NOMO-1 (cell line): Measurements from ENCODE around the gene PCK1.

Experiments used
- DNase-seq, 2 experiments: peaks; one replicate each; lab custom pipeline; 2025; ENCODE audit not compliant: unreplicated experiment in 2 of 2; lab: John Stamatoyannopoulos, UW

Gene PCK1

DNA sequence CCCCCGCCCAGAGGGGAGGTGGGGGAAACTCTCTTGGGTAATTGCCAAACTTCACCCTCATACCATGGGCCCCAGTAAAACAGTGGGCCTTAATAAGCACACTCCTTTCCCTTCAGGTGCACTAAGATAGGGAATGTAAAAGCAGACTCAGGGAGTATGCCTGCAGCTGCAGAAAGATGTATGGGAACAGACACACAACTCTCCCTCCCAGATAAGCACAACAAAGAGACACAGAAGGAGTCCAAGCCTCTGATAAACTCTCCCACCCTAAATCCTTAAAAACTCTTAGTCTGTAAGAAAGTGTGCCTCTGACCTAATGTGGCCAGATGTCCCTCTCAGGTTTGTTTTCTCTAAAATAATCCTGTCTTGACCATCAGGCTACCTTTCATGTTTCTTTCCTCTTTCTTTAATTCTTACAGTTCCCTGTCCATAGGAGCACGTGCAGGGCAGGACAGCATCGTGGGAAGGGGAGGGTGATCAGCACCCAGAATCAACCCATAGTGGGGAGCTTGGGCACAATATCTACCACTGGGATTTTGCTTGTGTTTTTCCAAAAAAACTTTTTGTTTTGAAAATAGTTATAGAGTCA, 24.7 kb upstream of the PCK1 start:
- DNase-seq, result no peak

DNA sequence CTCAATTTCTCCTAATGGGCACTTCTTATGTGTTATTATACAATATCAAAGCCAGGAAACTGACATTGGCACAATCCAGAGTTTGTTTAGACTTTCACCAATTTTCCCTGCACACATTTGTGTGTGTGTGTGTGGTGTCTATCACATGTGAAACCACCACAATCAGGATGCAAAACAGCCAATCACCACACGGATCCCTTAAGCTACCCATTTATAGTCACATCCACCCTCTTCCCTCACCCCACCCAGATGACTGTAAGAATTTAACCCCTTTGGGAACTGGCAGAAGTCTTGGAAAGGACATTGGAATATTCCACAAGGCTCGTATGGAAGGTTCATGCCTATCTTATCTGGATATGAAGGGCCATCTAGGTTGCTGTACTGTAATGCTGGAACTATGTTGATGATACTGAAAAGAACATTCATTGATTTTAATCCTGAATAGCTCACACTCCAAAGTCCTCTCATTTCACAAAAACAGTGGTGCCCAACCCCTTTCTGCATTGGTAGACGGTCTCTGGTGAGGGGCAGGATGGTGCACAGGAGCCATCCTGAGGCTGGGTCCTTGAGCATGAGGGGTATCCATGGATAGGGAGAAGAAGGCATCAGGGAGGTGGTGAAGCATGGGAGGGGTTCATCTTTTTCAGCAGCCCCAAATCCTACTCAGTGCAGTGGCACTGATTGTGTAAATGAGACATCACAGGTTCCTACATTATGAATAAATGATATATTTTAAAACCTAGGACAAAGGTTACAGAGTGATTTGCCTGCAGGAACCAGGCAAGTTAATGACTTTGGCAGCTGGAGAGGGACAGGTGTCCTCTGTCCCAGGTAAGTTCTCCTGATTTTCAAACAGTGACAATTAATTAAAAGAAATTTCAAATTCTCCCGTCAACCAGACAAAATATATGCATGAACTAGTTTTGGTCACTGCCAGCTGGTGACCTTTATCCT, 23.9 kb upstream of the PCK1 start:
- no peak for DNase-seq

DNA sequence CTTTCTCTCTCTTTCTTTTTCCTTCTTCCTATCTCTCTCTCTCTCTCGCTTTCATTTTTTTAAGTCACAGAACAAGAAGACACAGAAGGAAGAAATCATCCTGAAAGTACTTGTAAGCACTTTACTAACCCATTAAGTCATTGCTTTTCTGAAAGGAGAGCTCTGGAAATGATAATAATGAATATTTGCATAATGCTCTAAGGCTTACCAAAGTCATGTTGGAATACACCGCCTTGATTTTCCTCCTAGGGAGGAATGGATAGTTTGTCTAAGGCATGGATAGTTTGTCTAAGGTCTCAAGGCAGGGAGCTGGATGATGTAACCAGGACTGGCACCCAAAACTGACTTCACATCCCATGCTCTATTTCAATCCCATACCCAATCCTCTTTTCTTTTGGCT, 23.1 kb upstream of the PCK1 start:
- no peak for DNase-seq

GRCh38 chr20:57539889-57540288, 21.0 kb upstream of the PCK1 start:
- DNase-seq, result no peak

DNA sequence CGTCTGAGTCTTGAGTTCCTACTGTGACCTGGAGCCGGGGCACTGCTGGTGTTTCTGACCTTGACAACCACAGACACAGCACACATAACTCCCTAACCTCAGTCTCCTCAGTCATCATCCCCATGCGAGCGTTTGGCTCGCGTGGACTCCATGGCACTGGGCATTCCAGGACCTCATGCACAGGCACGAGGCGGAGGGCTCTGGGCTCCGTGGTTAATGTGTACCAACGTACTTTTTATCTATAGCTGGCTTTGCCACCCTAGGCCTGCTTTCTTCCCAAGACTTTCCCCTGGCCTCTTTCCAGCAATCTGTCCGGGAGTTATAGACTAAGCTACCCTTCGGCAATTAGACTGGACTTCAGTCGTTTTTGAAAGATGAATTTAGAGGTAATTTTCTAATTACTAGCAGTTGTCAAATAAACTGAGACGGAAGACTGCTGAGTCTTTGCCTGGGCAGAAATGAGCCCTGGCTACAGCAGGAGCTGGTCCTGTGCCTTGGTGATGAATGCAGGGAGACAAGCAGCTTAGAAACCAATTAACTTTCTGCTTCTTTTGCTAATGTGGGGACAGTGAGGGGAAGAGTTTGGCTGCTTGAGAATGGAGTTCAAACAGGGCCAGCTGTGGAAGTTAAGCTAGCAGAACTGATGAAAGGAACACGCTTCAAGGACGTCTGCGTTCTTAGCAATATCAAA, 19.9 kb upstream of the PCK1 start:
- DNase-seq, result no peak

DNA sequence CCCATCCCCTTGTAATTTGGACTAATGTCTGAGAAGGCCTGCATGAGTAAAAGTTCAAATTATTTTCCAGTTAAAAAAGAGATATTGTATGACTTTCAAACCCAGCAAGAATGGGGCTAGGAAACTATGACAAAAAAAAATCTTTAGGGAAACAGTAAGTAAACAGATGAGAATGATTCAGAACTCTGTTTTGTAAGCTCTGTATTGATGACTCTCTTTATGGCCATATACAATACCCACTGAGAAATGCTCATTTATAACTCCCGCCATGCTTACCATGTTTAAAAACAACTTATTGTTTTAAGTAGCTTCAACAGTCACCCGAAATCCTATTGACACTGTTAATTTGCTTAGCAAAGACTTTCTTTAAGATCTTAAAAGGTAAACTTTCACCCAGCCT, 17.2 kb upstream of the PCK1 start:
- DNase-seq, result no peak

DNA sequence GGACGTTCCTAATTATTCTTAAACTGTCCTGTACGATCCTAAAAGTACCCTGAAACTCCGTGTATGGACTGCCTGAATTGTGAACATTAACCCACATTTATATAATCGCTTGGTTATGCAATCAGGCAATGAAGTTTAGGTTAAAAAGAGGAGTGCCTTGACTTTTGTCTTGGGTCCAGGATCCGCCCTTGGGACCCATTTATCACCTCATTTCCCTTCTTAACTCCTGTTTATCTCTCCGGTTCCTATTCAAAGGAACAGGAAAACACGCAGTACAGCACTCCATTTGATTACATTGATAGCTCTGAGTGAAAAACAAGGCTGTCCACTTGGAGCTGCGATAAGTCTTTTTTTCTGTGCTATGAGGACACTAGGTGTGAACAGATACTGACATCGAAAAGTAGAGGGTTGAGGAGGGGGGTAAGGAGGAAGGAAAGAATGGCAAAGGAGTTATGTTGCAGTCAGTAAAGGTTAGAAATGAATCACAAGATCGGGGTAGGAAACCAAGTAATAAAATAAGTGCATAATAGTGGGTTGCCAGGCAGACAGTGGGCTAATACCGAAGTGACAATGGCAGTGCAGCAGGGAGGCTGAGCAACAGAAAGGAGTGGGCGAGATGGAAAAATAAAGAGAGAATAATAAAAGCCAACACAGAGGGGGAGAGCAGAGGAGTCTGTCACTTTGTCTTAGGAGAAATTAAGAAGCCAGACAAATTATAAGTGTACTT, 15.9 kb upstream of the PCK1 start:
- DNase-seq, result no peak

GRCh38 chr20:57545927-57546662, 14.8 kb upstream of the PCK1 start:
- DNase-seq, result no peak

DNA sequence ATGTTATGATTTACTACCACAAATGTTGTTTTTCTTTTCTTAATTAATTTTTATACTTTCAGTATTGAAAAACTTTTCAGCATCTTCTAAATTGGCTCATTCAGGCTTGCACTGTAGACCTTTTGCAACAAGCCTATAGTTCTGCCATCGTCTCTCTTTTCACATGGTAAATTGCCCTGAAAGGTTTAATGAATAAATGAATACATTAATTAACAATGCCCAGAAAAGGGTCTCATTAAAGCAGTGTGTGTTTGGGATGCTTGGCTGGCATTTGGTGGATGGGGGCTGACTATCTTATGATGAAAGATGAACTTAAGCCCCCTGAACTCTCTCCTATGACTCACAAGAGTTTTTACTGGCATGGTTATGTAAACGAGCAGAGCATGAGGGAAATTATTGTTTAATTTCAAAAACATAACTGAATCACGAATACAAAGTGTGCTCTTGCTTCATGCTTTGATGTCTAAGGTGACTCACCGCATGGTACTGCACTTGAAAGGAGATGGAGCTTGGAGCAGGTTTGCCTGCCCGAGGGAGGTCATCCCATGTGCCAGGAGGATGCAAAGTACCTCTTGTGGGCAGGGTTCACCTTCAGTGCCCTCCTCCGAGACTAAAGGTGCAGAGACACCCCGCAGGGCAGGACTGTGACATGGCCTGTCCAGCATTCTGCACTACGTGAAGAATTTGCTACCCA, 13.8 kb upstream of the PCK1 start:
- DNase-seq, result no peak

DNA sequence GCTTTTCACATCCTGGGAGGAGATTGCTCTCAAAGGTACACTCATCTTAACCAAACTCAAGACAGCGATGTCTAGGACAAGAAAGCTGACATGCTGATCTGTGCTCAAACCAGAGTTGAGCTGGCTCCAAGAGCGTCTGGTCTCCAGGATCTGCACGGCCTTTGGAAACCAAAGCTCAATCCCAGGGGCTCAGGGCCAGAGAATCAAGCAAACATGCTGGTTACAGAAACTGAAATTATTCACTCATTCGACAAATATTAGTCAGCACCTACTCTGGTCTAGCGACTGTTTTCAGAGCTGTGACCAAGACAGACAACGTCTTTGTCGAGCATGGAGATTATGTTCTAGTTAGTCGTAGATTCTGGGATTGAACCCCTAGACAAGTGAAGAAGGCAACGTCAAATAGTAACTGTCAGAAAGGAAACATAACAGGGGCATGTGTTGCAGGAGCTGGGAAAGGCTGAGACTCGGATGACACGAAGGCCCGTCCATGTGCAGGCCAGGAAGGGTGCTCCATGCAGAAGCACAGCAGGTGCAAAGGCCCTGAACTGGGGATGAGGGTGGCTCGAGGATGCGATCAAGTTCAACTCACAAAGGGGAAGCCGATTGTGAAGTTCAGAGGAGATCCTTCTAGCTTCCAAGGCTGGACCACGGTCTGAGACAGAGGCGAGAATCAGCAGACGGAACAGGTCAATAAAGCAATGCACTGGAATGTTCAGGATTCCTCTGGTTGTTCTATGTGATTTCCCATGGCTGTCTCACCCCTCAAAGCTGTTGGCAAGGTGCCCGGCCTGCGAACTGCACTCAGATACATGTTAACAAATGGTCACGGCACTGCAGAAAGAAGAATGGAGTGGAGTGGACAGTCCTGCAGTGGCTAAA, 12.5 kb upstream of the PCK1 start:
- no peak for DNase-seq

DNA sequence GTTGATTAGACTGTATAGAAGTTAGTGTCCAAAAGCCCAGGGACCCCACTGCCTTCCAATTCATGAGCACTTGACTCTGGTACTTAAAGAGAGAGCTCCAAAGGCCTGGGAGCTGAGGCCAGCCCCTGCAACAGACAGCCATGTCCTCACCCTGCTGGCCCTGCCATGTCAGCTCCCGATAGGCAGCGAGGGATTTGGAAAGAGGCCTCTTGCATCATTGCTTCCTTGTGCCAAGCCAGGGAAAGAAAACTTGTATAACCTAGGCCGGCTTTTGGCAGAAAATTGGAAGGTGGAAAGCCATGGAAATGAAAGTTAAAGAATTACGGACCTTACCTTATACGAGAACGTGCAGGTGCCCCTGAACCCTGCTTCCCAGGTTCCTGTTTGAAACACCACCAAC, 8.4 kb upstream of the PCK1 start:
- DNase-seq, result no peak

GRCh38 chr20:57553376-57554018, 7.4 kb upstream of the PCK1 start:
- DNase-seq, result no peak

GRCh38 chr20:57555457-57556184, 5.3 kb upstream of the PCK1 start:
- DNase-seq, result no peak

GRCh38 chr20:57556980-57557274, 4.0 kb upstream of the PCK1 start:
- no peak for DNase-seq

DNA sequence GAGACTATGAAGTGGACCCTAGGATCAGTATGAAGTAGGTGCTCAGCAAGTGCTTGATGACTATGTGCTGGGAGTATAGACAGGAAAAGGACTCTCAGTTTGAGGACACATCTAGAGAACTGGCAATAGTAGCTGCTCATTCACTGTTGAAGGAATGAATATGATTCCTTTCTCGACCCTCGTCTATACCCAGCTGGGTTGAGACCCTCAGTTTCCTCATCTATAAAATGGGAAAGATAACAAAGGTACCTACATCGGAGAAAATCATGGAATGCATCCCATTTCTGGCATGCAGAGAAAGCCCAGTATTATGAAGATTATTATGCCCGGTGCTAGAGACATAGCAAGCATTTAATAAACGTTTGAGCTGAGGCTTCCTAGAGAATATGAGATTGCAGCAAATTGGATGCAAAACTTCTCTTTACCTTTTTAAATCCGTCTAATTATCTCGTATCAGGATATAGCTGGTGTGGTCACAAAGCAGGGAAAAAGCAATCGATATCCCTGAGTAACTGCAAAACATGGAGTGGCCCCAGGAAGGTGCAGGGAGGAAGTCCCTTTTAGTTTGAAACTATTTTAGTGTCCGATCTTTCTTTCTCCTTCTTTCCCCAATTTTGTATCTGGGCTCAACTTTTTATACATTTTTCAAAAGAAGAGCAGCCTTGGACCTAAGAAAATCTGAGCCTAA, 2.8 kb upstream of the PCK1 start:
- no peak for DNase-seq

- DNase-seq, result no peak
These were observed 2.2 kb upstream of the PCK1 start for GRCh38 chr20:57558614-57559288.

GRCh38 chr20:57559289-57559634, 1.6 kb upstream of the PCK1 start:
- no peak for DNase-seq
